Breast epithelium (tissue), 4 donors: Measurements from ENCODE around the gene ZNF451. TPM values are rescaled to one million over a fixed set of nuclear protein-coding genes. Genes with fewer than 3 reads are reported as not detected.

Experiments used
- DNase-seq, 2 donors: peaks; one replicate each; pipeline ENCODE4 v3.0.0-alpha.2; 2019; ENCODE audit warnings: low spot score in 2 of 2
- H3K27ac ChIP-seq, 2 donors: fragments of 200-600 bp; sonication (generic) in 1 of 2; one replicate each; pipeline ENCODE4 v1.5.1; 2016 to 2019; ENCODE audit warnings: mild to moderate bottlenecking in 1 of 2
- H3K27me3 ChIP-seq, 2 donors: fragments of 200-600 bp; sonication (generic) in 1 of 2; one replicate each; pipeline versions ENCODE4 v1.5.1 to v1.6.0; 2017 to 2019; ENCODE audit warnings: control low read depth in 1 of 2, mild to moderate bottlenecking in 1 of 2
- H3K36me3 ChIP-seq: fragments of 200-600 bp; one replicate; pipeline ENCODE4 v1.5.1; 2019
- H3K4me1 ChIP-seq, 2 donors: fragments of 200-600 bp; sonication (generic); one replicate each; pipeline ENCODE4 v1.5.1; 2016 to 2019; ENCODE audit warnings: control low read depth in 1 of 2
- H3K4me3 ChIP-seq, 3 donors: fragments of 200-600 bp; sonication (generic); 1 replicate in 2 of 3; 2 replicates in 1 of 3; pipeline ENCODE4 v1.5.1; 2016 to 2019; ENCODE audit warnings: mild to moderate bottlenecking in 3 of 3, moderate library complexity in 2 of 3
- H3K9me3 ChIP-seq, 2 donors: fragments of 200-600 bp; sonication (generic) in 1 of 2; one replicate each; pipeline ENCODE4 v1.5.1; 2016 to 2019; ENCODE audit warnings: control low read depth in 1 of 2
- CTCF ChIP-seq, 3 donors: fragments of 450-650 bp; IDR thresholded peaks; one replicate each; pipeline ENCODE4 v1.5.1; 2016 to 2017; ENCODE audit warnings: antibody characterized with exemption in 3 of 3, mild to moderate bottlenecking in 3 of 3, moderate library complexity in 3 of 3
- POLR2A ChIP-seq: fragments of 450-650 bp; IDR thresholded peaks from one replicate; pipeline ENCODE4 v1.6.1; 2016; ENCODE audit warnings: antibody characterized with exemption, mild to moderate bottlenecking, moderate library complexity
- POLR2AphosphoS5 ChIP-seq, 3 donors: sonication (generic); formaldehyde crosslinking; IDR thresholded peaks; one replicate each; pipeline ENCODE4 v1.6.1; 2017; ENCODE audit warnings: antibody characterized with exemption in 3 of 3
- intact Hi-C: fragments of 100-400 bp; cut with DNase I; formaldehyde crosslinking; loops from one replicate; pipeline ENCODE4 v1.15.1; 2023; ENCODE audit warnings: low total_unique reads
- total RNA-seq, 3 donors: library from RNA; depleted of rRNA; stranded (reverse); fragments of >200 nt; gene quantifications; one replicate each; pipeline ENCODE4 v1.1.0, GENCODE V29; 2016

The ZNF451 gene
- total RNA-seq, 3 donors from 2014 or later: 72.3 to 95.1 (median 77.7) TPM

GRCh38 chr6:57048577-57048976 is 41.4 kb upstream of the ZNF451 start:
- H3K27ac ChIP-seq: no peak overlapping the region
- intact Hi-C loops: no loop called here
- no peaks in the 10 kb centered on the region for H3K27me3 ChIP-seq
- no peak overlapping the region for H3K4me3 ChIP-seq
- no peaks in the 10 kb centered on the region for H3K36me3 ChIP-seq
- H3K9me3 ChIP-seq: no peaks in the 10 kb centered on the region
- H3K4me1 ChIP-seq: no peaks in the 10 kb centered on the region
- DNase-seq: no peak
- TF ChIP-seq POLR2A: no peak
- no peak for TF ChIP-seq POLR2AphosphoS5 (IDR thresholded peaks at IDR 0.05)
- no peak for TF ChIP-seq CTCF (IDR thresholded peaks at IDR 0.05)

GRCh38 chr6:57063847-57064246 is 26.1 kb upstream of the ZNF451 start:
- intact Hi-C loops: no loop called here
- Histone ChIP-seq H3K27me3 (no peaks in the 10 kb centered on the region), H3K27ac (no peak overlapping the region), H3K4me1 (no peaks in the 10 kb centered on the region), H3K9me3 (no peaks in the 10 kb centered on the region), H3K36me3 (no peaks in the 10 kb centered on the region), H3K4me3 (no peak overlapping the region)
- DNase-seq: no peak
- TF ChIP-seq CTCF (IDR thresholded peaks at IDR 0.05): no peak
- no peak for TF ChIP-seq POLR2A
- no peak for TF ChIP-seq POLR2AphosphoS5 (IDR thresholded peaks at IDR 0.05)

- intact Hi-C loops: no loop called here
- Histone ChIP-seq H3K9me3 (no peaks in the 10 kb centered on the region), H3K27me3 (no peaks in the 10 kb centered on the region), H3K4me1 (no peaks in the 10 kb centered on the region), H3K4me3 (no peak overlapping the region), H3K27ac (no peak overlapping the region), H3K36me3 (no peaks in the 10 kb centered on the region)
- TF ChIP-seq POLR2A: no peak
- TF ChIP-seq CTCF (IDR thresholded peaks at IDR 0.05): no peak
- no peak for TF ChIP-seq POLR2AphosphoS5 (IDR thresholded peaks at IDR 0.05)
- DNase-seq: no peak
Observed at GRCh38 chr6:57064809-57065208, 25.2 kb upstream of the ZNF451 start.

- intact Hi-C loops: no loop called here
- no peak overlapping the region for H3K27ac ChIP-seq
- no peak overlapping the region for H3K4me3 ChIP-seq
- H3K27me3 ChIP-seq: no peaks in the 10 kb centered on the region
- no peak for DNase-seq
- TF ChIP-seq POLR2A (no peak), CTCF (IDR thresholded peaks at IDR 0.05) (no peak), POLR2AphosphoS5 (IDR thresholded peaks at IDR 0.05) (no peak)
- H3K9me3 ChIP-seq: no peaks in the 10 kb centered on the region
- H3K4me1 ChIP-seq: no peaks in the 10 kb centered on the region
- H3K36me3 ChIP-seq: no peaks in the 10 kb centered on the region
Observed at GRCh38 chr6:57068061-57068460, 21.9 kb upstream of the ZNF451 start.

GRCh38 chr6:57069228-57069627 is 20.8 kb upstream of the ZNF451 start:
- no peak overlapping the region for H3K27ac ChIP-seq
- no peaks in the 10 kb centered on the region for H3K27me3 ChIP-seq
- no peak overlapping the region for H3K4me3 ChIP-seq
- DNase-seq: no peak
- intact Hi-C loops: no loop called here
- no peaks in the 10 kb centered on the region for H3K4me1 ChIP-seq
- H3K9me3 ChIP-seq: no peaks in the 10 kb centered on the region
- H3K36me3 ChIP-seq: no peaks in the 10 kb centered on the region
- TF ChIP-seq POLR2A (no peak), CTCF (IDR thresholded peaks at IDR 0.05) (no peak), POLR2AphosphoS5 (IDR thresholded peaks at IDR 0.05) (no peak)
